Fibroblast of peridontal ligament (primary cell): ENCODE measurements around the gene TJAP1.

Experiments used
- DNase-seq: peaks from one replicate; pipeline ENCODE4 v3.0.0-alpha.2; 2010; ENCODE audit errors: extremely low read depth

TJAP1 gene

GRCh38 chr6:43477235-43478007 lies at the start of gene TJAP1:
Gene TJAP1, plus strand, starts transcription at chr6:43477570. Its CDS starts 21,432 bp downstream, at chr6:43499002.
- DNase-seq: peak; percentile 66

GRCh38 chr6:43428112-43428570 lies 49.2 kb upstream of the TJAP1 start:
- no peak for DNase-seq

- DNase-seq: peak; percentile 15
Measured at GRCh38 chr6:43428874-43429273, 48.5 kb upstream of the TJAP1 start.

- DNase-seq: no peak
Measured at GRCh38 chr6:43432009-43432945, 45.1 kb upstream of the TJAP1 start.

DNA sequence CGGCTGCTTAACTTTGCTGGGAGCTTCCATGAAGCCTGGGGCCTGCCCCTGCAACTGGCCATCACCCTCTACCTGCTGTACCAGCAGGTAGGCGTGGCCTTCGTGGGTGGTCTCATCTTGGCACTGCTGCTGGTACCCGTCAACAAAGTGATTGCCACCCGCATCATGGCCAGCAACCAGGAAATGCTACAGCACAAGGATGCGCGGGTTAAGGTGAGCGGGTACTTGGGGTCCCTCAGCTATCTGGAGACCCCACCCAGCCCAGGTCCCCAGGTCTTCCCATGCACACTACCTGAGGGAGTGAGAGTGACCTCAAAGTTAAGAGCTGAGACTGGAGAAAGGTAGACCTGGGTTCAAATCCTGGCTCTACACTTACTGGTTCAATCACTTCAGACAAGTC lies 44.2 kb upstream of the TJAP1 start:
- DNase-seq: no peak

- no peak for DNase-seq
Measured at GRCh38 chr6:43434001-43434840, 43.1 kb upstream of the TJAP1 start.

DNA sequence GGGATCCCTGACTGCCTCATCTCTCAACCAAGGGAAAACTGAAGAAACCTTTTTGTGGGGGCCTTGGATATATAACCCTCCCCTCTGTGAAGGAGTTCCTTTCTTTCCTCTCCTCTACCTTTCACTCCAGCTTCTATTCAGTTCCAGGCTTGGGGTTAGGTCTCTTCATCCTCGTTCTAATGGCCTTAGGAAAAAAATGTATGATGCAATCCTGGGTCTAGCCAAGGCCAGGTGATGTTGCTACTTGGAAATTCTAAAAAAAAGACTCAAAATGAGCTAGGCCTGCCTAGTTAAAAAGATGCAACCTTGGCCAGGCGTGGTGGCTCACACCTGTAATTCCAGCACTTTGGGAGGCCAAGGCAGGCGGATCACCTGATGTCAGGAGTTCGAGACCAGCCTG lies 42.4 kb upstream of the TJAP1 start:
- no peak for DNase-seq

DNA sequence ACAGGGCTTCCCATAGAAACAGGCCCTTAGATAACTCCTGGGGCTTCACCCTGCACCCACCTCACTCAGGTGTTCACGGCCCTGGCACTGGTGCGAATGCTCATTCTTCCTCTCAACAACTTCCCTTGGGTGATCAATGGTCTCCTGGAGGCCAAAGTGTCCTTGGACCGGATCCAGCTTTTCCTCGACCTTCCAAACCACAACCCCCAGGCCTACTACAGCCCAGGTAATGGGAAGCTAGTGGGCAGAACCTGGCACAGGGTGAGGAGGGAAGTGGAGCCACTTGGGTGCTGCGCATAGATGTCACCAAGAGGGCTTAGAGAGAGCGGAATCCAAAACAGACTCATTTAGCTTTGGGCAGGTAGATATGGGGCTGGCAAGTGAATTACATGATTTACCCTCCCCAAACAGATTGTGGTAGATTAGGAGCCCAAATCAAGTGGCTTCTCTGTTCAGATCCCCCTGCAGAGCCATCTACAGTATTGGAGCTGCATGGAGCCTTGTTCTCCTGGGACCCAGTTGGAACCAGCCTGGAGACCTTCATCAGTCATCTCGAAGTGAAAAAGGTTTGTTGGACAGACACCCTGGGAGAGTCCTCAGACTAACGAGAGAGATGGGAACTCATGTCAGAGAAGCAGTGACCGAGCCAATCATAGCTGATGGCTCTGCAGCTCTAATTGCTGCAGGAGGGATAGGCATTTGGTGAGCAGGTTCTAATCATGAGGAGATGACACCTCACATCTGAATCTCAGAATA lies 41.5 kb upstream of the TJAP1 start:
- DNase-seq: no peak

DNA sequence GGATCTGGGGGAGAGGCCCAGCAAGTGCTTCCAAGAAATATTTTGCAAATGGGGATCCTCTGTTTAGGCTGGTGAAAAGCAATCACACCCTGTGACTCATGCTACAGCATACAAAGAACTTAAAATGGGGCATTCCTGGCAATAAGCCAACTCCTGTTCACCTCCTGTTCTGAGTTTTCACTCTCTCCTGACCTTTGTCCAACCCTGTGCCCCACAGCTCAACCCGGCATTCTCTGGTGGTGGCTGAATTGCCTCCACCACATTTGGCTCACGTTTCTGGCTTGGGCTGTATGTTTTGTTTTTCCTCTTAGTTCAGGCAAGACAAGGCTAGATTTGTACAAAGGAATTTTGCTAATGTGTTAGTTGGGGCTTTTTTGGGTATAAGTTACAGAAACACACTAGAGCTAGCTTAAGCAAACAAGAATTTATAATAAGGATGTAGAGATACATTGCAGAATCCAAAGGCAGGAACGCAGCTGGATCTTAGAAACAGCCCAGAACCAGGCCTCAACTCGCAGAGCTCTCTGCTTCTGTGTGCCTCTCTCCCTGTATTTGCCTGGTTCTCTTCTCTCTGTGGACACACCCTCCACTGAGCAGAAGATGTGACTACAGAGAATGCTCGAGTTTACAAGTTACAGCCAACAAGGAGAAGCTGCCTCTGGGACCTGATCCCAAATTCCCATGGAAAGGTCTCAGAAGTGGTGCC lies 40.6 kb upstream of the TJAP1 start:
- DNase-seq: peak; percentile 92

- DNase-seq: no peak
Measured at GRCh38 chr6:43437700-43438099, 39.7 kb upstream of the TJAP1 start.

DNA sequence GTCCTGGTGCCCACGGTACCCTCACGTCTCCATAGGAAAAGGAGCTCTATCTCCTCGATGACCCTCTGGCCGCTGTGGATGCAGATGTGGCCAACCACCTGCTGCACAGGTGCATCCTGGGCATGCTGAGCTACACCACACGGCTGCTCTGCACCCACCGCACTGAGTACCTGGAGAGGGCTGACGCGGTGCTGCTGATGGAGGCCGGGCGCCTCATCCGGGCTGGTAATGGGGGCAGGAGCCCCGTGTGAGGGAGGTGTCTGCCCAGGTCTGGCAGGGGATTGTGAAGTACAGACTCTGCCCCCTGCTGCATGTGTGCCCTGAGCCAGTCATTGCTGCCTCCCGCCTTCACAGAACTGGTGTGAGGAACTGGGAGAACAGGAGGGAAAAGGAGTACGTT lies 34.4 kb upstream of the TJAP1 start:
- DNase-seq: no peak

DNA sequence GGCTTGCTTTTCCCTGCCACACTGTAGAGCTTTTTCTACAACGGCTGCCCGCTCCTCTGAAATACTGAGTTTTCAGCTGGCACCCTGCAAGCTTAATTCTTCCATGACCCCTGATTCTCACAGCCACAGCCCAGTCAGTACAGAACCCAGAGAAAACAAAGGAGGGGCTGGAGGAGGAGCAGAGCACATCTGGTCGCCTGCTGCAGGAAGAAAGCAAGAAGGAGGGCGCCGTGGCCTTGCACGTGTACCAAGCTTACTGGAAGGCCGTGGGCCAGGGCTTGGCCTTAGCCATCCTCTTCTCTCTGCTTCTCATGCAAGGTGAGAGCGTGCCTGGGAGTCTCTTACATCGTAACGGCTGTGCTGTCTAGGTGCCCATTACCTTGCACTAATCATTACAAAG lies 33.3 kb upstream of the TJAP1 start:
- DNase-seq: no peak

GRCh38 chr6:43444582-43444981 lies 32.8 kb upstream of the TJAP1 start:
- DNase-seq: no peak

DNA sequence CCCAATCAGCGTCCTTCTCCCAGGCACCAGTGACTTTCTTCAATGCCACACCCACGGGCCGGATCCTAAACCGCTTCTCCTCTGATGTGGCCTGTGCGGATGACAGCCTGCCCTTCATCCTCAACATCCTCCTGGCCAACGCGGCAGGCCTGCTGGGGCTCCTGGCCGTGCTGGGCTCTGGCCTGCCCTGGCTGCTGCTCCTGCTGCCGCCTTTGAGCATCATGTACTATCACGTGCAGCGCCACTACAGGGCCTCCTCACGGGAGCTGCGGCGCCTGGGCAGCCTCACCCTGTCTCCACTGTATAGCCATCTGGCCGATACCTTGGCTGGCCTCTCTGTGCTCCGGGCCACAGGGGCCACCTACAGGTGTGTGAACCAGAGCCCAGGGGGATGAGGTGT lies 31.8 kb upstream of the TJAP1 start:
- DNase-seq: no peak

GRCh38 chr6:43447604-43448003 lies 29.8 kb upstream of the TJAP1 start:
- DNase-seq: no peak

DNA sequence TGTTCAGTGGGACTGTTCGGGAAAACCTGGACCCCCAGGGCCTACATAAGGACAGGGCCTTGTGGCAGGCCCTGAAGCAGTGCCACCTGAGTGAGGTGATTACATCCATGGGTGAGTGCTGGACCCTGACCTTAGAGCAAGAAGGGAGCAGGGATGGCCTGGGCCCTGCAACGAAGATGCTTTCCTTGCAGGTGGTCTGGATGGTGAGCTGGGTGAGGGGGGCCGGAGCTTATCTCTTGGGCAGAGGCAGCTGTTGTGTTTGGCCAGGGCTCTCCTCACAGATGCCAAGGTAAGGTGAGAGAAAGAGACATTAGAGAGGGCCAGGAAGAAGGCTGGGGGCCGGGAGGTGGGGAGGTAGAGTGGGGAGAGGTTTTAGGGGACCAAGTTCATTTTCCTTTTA lies 28.5 kb upstream of the TJAP1 start:
- DNase-seq: no peak

GRCh38 chr6:43450699-43451131 lies 26.7 kb upstream of the TJAP1 start:
- no peak for DNase-seq

GRCh38 chr6:43451348-43451747 lies 26.0 kb upstream of the TJAP1 start:
- DNase-seq: no peak

- no peak for DNase-seq
Measured at GRCh38 chr6:43451939-43452338, 25.4 kb upstream of the TJAP1 start.

DNA sequence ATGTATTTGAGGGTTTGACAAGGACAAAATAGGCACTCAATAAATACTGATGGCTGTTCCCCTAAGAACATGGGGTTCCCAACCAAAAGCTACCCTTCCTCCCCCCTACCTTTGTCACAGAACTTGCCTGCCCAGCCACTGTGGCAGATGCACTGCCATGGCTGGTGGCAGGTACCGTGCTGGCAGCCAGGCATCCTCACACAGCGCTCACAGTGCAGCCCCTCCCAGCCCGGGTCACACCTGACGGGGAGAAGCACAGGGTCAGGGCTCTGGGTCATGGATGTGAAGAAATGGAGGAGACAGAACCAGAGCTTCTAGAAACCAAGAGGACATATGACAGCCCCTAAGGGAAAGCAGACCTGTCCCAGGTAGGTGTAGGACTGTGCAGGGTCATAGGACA lies 24.5 kb upstream of the TJAP1 start:
- DNase-seq: no peak
